Measurements from ENCODE around the gene TRAPPC11.

TRAPPC11 gene

DNA sequence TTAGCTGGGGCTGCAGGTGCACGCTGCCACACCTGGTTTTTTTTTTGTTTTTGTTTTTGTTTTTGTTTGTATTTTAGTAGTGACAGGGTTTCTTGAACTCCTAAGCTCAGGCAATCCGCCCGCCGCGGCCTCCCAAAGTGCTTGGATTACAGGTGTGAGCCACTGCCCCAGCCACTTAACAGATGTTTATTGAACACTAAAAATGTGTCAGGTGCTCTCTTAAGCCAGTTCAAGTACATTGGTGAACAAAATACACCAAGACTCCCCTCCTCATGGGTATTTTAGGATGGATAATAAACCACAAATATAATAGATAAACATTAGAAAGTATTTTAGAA lies 69.9 kb downstream of the TRAPPC11 start:
- Histone ChIP-seq H3K27me3 (ENCODE audit: insufficient read depth, low read length, poor library complexity) (no peaks in the 10 kb centered on the region), H3K36me3 (ENCODE audit: insufficient read depth, low read length) (no peaks in the 10 kb centered on the region), H3K79me2 (ENCODE audit: insufficient read depth, low read length) (no peaks in the 10 kb centered on the region), H3K9me3 (ENCODE audit: insufficient read depth, low read length, severe bottlenecking) (no peaks in the 10 kb centered on the region), H3K4me3 (ENCODE audit: low read depth in 1 of 2, low read length in 2 of 2) (no peak overlapping the region), H3K27ac (ENCODE audit: low read length) (no peak overlapping the region), H4K20me1 (ENCODE audit: insufficient read depth, low read length) (no peaks in the 10 kb centered on the region), H2AFZ (ENCODE audit: low read depth, low read length) (no peak overlapping the region), H3K9ac (ENCODE audit: low read depth, low read length) (no peak overlapping the region), H3K4me1 (ENCODE audit: insufficient read depth, low read length) (no peaks in the 10 kb centered on the region), H3K4me2 (ENCODE audit: insufficient read depth, low read length) (no peak overlapping the region)
- DNase-seq (no peak), ATAC-seq (ENCODE audit: insufficient read depth, low read depth) (no peak)
- no peak for TF ChIP-seq CTCF (IDR thresholded peaks at IDR 0.05; ENCODE audit: borderline replicate concordance, extremely low read depth, low read length, poor library complexity, severe bottlenecking)
- no peak for TF ChIP-seq EZH2 (IDR thresholded peaks at IDR 0.05; ENCODE audit: borderline replicate concordance, low read depth, low read length, severe bottlenecking)

GRCh38 chr4:183729430-183730328 lies 70.6 kb downstream of the TRAPPC11 start:
- Histone ChIP-seq H3K27ac (ENCODE audit: low read length) (no peak overlapping the region), H3K36me3 (ENCODE audit: insufficient read depth, low read length) (no peaks in the 10 kb centered on the region), H3K79me2 (ENCODE audit: insufficient read depth, low read length) (no peaks in the 10 kb centered on the region), H3K27me3 (ENCODE audit: insufficient read depth, low read length, poor library complexity) (no peaks in the 10 kb centered on the region), H3K4me2 (ENCODE audit: insufficient read depth, low read length) (no peak overlapping the region), H3K4me1 (ENCODE audit: insufficient read depth, low read length) (no peaks in the 10 kb centered on the region), H4K20me1 (ENCODE audit: insufficient read depth, low read length) (no peaks in the 10 kb centered on the region), H3K9me3 (ENCODE audit: insufficient read depth, low read length, severe bottlenecking) (no peaks in the 10 kb centered on the region), H3K4me3 (ENCODE audit: low read depth in 1 of 2, low read length in 2 of 2) (no peak overlapping the region), H3K9ac (ENCODE audit: low read depth, low read length) (no peak overlapping the region), H2AFZ (ENCODE audit: low read depth, low read length) (no peak overlapping the region)
- DNase-seq (no peak), ATAC-seq (ENCODE audit: insufficient read depth, low read depth) (no peak)
- TF ChIP-seq EZH2 (IDR thresholded peaks at IDR 0.05; ENCODE audit: borderline replicate concordance, low read depth, low read length, severe bottlenecking) (no peak), CTCF (IDR thresholded peaks at IDR 0.05; ENCODE audit: borderline replicate concordance, extremely low read depth, low read length, poor library complexity, severe bottlenecking) (no peak)

DNA sequence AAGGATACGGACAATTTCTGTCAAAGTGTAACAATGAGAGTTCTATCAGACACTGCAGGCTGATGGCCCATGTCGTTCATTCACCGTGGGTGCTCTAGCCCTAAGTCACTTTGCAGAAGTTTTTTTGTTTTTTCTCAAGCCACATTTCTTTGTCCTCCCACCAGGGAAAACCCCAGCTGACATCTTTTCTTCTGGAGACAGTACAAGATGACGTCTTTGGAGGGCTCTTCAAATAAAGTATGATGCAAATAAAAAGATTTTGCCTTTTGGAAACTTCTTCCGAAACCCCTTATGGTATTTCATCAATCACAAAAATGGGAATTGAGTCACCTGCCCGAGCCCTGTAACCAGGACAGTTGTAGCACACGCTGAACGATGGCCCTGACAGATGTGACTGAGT lies 73.2 kb downstream of the TRAPPC11 start:
- Histone ChIP-seq H3K9me3 (ENCODE audit: insufficient read depth, low read length, severe bottlenecking) (no peaks in the 10 kb centered on the region), H3K4me2 (ENCODE audit: insufficient read depth, low read length) (no peak overlapping the region), H2AFZ (ENCODE audit: low read depth, low read length) (no peak overlapping the region), H3K27me3 (ENCODE audit: insufficient read depth, low read length, poor library complexity) (no peaks in the 10 kb centered on the region), H3K9ac (ENCODE audit: low read depth, low read length) (no peak overlapping the region), H3K27ac (ENCODE audit: low read length) (no peak overlapping the region), H3K4me1 (ENCODE audit: insufficient read depth, low read length) (no peaks in the 10 kb centered on the region), H3K4me3 (ENCODE audit: low read depth in 1 of 2, low read length in 2 of 2) (no peak overlapping the region), H4K20me1 (ENCODE audit: insufficient read depth, low read length) (no peaks in the 10 kb centered on the region), H3K36me3 (ENCODE audit: insufficient read depth, low read length) (no peaks in the 10 kb centered on the region), H3K79me2 (ENCODE audit: insufficient read depth, low read length) (no peaks in the 10 kb centered on the region)
- no peak for DNase-seq
- no peak for TF ChIP-seq CTCF (IDR thresholded peaks at IDR 0.05; ENCODE audit: borderline replicate concordance, extremely low read depth, low read length, poor library complexity, severe bottlenecking)
- no peak for TF ChIP-seq EZH2 (IDR thresholded peaks at IDR 0.05; ENCODE audit: borderline replicate concordance, low read depth, low read length, severe bottlenecking)
- no peak for ATAC-seq (ENCODE audit: insufficient read depth, low read depth)

Measured in DND-41 (cell line).